Sigmoid colon (tissue), 4 donors: Measurements from ENCODE around the gene MCC.

Experiments used
- CTCF ChIP-seq, 4 experiments: fragments of 450-650 bp in 3 of 4; fragments of 200-600 bp in 1 of 4; IDR thresholded peaks; one replicate each; pipeline ENCODE4 v1.5.1; 2016 to 2019; ENCODE audit warnings: antibody characterized with exemption in 4 of 4, mild to moderate bottlenecking in 3 of 4, moderate library complexity in 2 of 4
- POLR2A ChIP-seq, 2 donors: fragments of 450-650 bp; IDR thresholded peaks; one replicate each; pipeline ENCODE4 v1.6.1; 2016; ENCODE audit warnings: antibody characterized with exemption in 2 of 2, mild to moderate bottlenecking in 2 of 2, moderate library complexity in 2 of 2
- POLR2AphosphoS5 ChIP-seq, 4 donors: sonication (generic); formaldehyde crosslinking; IDR thresholded peaks; one replicate each; pipeline ENCODE4 v1.6.1; 2017; ENCODE audit warnings: antibody characterized with exemption in 4 of 4

DNA sequence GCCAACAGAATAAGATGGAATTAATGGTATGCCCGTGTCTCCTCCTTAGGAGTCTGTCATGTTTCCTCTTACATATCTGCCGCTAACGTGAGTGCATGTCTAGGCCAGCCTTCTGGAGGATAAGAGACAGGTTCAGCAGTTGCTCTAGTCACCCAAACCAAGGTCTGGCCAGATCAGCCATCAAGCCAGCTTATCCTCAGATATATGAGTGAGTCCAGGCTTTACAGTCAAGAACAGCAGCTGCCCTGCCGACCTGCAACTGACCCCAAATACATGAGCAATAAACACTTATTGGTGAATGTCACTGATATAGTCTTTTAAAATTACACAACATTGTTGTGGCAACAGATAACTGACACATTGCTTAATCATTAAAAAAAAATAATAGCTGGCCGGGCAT, 177.0 kb downstream of the MCC start:
- TF ChIP-seq POLR2A (IDR thresholded peaks at IDR 0.05) (no peak), POLR2AphosphoS5 (IDR thresholded peaks at IDR 0.05) (no peak), CTCF (IDR thresholded peaks at IDR 0.05) (no peak)
